Measurements from ENCODE around the gene CORO7.
"Not testable (repeated sequence)": the region's sequence is repeated elsewhere in the genome, so short reads cannot be mapped to it uniquely, and the experiment has no call there.

- TF ChIP-seq EZH2 (IDR thresholded peaks at IDR 0.05; ENCODE audit: borderline replicate concordance, low read length); CTCF (conservative IDR thresholded peaks at IDR 0.05 in 1 of 2, IDR thresholded peaks at IDR 0.05 in 1 of 2; ENCODE audit: extremely low read depth in 1 of 2, insufficient read depth in 1 of 2, low read depth in 1 of 2, low read length in 2 of 2): not testable (repeated sequence)
These were observed 72.0 kb downstream of the CORO7 start for GRCh38 chr16:4344300-4344982.
